GM12878 (cell line): ENCODE results near the gene SLU7. TPM values are rescaled to one million over a fixed set of nuclear protein-coding genes. Genes with fewer than 3 reads are reported as not detected.

Source experiments
- CBX5 ChIP-seq: sonication (generic); IDR thresholded peaks from 2 replicates; pipeline ENCODE4 v1.6.1; 2016; ENCODE audit warnings: low read depth, moderate library complexity, mild to moderate bottlenecking, inconsistent platforms
- FOXK2 ChIP-seq: fragments of 450-650 bp; IDR thresholded peaks from 2 replicates; pipeline ENCODE4 v1.6.1; 2017; ENCODE audit warnings: mild to moderate bottlenecking, moderate library complexity
- GABPA ChIP-seq: IDR thresholded peaks from 2 replicates; pipeline ENCODE4 v1.6.1; 2014; ENCODE audit warnings: antibody characterized with exemption, low read depth, mild to moderate bottlenecking, inconsistent platforms
- HDAC6 ChIP-seq: fragments of 200-600 bp; sonication (generic); IDR thresholded peaks from one replicate; pipeline ENCODE4 v1.8.0; 2017; ENCODE audit warnings: antibody characterized with exemption; ENCODE audit not compliant: unreplicated experiment
- KDM1A ChIP-seq: fragments of 200-600 bp; sonication (generic); IDR thresholded peaks from 2 replicates; pipeline ENCODE4 v1.6.1; 2016; ENCODE audit warnings: borderline replicate concordance
- LARP7 ChIP-seq: fragments of 450-650 bp; IDR thresholded peaks from 2 replicates; pipeline ENCODE4 v1.6.1; 2017; ENCODE audit warnings: mild to moderate bottlenecking
- MTA3 ChIP-seq: IDR thresholded peaks from 2 replicates; pipeline ENCODE4 v1.6.1; 2012; ENCODE audit warnings: low read length, inconsistent platforms, borderline replicate concordance
- MYC ChIP-seq: IDR thresholded peaks from 2 replicates; pipeline ENCODE4 v1.6.1; 2011; ENCODE audit warnings: mild to moderate bottlenecking, low read length, moderate library complexity, inconsistent platforms; ENCODE audit not compliant: insufficient read depth, insufficient replicate concordance, insufficient read length, severe bottlenecking
- NBN ChIP-seq: fragments of 450-650 bp; IDR thresholded peaks from 2 replicates; pipeline ENCODE4 v1.6.1; 2016
- NR2F1 ChIP-seq: fragments of 450-650 bp; conservative IDR thresholded peaks from 2 replicates; pipeline ENCODE4 v1.6.1; 2017; ENCODE audit warnings: mild to moderate bottlenecking
- PAX5 ChIP-seq: IDR thresholded peaks from 2 replicates; pipeline ENCODE4 v1.6.1; 2011; ENCODE audit warnings: low read depth, low read length, borderline replicate concordance
- PKNOX1 ChIP-seq: fragments of 450-650 bp; IDR thresholded peaks from 2 replicates; pipeline ENCODE4 v1.6.1; 2016; ENCODE audit warnings: mild to moderate bottlenecking
- SIN3A ChIP-seq: IDR thresholded peaks from 2 replicates; pipeline ENCODE4 v1.6.1; 2012; ENCODE audit warnings: low read depth, low read length, improper control_type of control experiment
- SREBF1 ChIP-seq: IDR thresholded peaks from 2 replicates; pipeline ENCODE4 v1.6.1; 2012; ENCODE audit warnings: mild to moderate bottlenecking, low read length
- TBL1XR1 ChIP-seq: IDR thresholded peaks from 2 replicates; pipeline ENCODE4 v1.6.1; 2012; ENCODE audit warnings: low read depth, low read length, improper control_type of control experiment
- TCF12 ChIP-seq: IDR thresholded peaks from 2 replicates; pipeline ENCODE4 v1.6.1; 2011; ENCODE audit warnings: low read depth, mild to moderate bottlenecking, low read length
- USF1 ChIP-seq: IDR thresholded peaks from 2 replicates; pipeline ENCODE4 v1.6.1; 2011; ENCODE audit warnings: borderline replicate concordance, low read depth, mild to moderate bottlenecking, moderate library complexity, mixed read lengths, low read length; ENCODE audit not compliant: insufficient read depth; ENCODE audit errors: extremely low read length
- ZBTB40 ChIP-seq: fragments of 450-650 bp; IDR thresholded peaks from 2 replicates; pipeline ENCODE4 v1.6.1; 2016; ENCODE audit warnings: mild to moderate bottlenecking, moderate library complexity, borderline replicate concordance
- ZNF274 ChIP-seq: IDR thresholded peaks from one replicate; pipeline ENCODE4 v1.8.0; 2011; ENCODE audit not compliant: insufficient read length, insufficient read depth
- ZSCAN29 ChIP-seq: fragments of 450-650 bp; IDR thresholded peaks from 2 replicates; pipeline ENCODE4 v1.6.1; 2017; ENCODE audit warnings: mild to moderate bottlenecking, moderate library complexity
- polyA plus RNA-seq, 11 experiments: library from polyadenylated mRNA; depleted of rRNA in 4 of 11; unstranded in 6 of 11; stranded (reverse) in 5 of 11; fragments of >200 nt; fragmentation: Nextera tagmentation in 4 of 11; fragmentation: Illumina TruSeq in 1 of 11; extraction: Ambion mirVana in 4 of 11; extraction: Trizol in 1 of 11; gene quantifications; 1 replicate in 1 of 11; 2 replicates in 10 of 11; pipeline versions ENCODE4 v1.2.1 to v1.2.3, GENCODE V29; 2011 to 2016; ENCODE audit warnings: inconsistent platforms in 2 of 11, missing spikeins in 2 of 11, low read depth in 1 of 11
- total RNA-seq, 4 experiments: library from RNA; depleted of rRNA in 3 of 4; stranded (reverse); fragments of >200 nt in 3 of 4; fragmentation: Illumina TruSeq in 1 of 4; extraction: Trizol in 1 of 4; gene quantifications; 2 replicates each; pipeline versions ENCODE4 v1.2.1 to v1.2.3, GENCODE V29; 2013 to 2021
- TF ChIP-seq, protein P1 (sequence below): fragments of 150-350 bp; IDR thresholded peaks from 2 replicates; pipeline ENCODE4 v1.6.1; 2014; ENCODE audit warnings: mild to moderate bottlenecking, low read depth, low read length
- TF ChIP-seq, protein P2 (sequence below): fragments of 450-650 bp; IDR thresholded peaks from 2 replicates; pipeline ENCODE4 v1.6.1; 2017; ENCODE audit warnings: borderline replicate concordance

Gene SLU7
- total and polyA plus RNA-seq, 10 of the 15 experiments (the other 5 are each of a cell fraction or from before 2014, with no cell fraction given), result 32.7 to 55.2 (median 46.6) TPM

- TF ChIP-seq NBN (peak; percentile 69; the same call in 1 of the 2 replicates), PAX5 (no peak), ZNF274 (no peak), CBX5 (peak; percentile 70; the same call in 1 of the 2 replicates), FOXK2 (no peak), LARP7 (no peak), MYC (no peak), TBL1XR1 (no peak), SREBF1 (no peak), NR2F1 (peak; percentile 76), SIN3A (no peak), TCF12 (0 out of 2 replicates have a peak, but pooled peaks have one; percentile 3), KDM1A (no peak), USF1 (no peak), ZBTB40 (no peak), ZSCAN29 (no peak), HDAC6 (no peak), MTA3 (0 out of 2 replicates have a peak, but pooled peaks have one; percentile 59), PKNOX1 (0 out of 2 replicates have a peak, but pooled peaks have one; percentile 11), GABPA (no peak)
- TF ChIP-seq, protein P1, sequence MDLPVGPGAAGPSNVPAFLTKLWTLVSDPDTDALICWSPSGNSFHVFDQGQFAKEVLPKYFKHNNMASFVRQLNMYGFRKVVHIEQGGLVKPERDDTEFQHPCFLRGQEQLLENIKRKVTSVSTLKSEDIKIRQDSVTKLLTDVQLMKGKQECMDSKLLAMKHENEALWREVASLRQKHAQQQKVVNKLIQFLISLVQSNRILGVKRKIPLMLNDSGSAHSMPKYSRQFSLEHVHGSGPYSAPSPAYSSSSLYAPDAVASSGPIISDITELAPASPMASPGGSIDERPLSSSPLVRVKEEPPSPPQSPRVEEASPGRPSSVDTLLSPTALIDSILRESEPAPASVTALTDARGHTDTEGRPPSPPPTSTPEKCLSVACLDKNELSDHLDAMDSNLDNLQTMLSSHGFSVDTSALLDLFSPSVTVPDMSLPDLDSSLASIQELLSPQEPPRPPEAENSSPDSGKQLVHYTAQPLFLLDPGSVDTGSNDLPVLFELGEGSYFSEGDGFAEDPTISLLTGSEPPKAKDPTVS, result no peak
- TF ChIP-seq, protein P2, sequence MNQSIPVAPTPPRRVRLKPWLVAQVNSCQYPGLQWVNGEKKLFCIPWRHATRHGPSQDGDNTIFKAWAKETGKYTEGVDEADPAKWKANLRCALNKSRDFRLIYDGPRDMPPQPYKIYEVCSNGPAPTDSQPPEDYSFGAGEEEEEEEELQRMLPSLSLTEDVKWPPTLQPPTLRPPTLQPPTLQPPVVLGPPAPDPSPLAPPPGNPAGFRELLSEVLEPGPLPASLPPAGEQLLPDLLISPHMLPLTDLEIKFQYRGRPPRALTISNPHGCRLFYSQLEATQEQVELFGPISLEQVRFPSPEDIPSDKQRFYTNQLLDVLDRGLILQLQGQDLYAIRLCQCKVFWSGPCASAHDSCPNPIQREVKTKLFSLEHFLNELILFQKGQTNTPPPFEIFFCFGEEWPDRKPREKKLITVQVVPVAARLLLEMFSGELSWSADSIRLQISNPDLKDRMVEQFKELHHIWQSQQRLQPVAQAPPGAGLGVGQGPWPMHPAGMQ, result no peak
These were observed 24.0 kb upstream of the SLU7 start (continued) for GRCh38 chr5:160442824-160443431.
